Stimulated activated memory B cell treated with anti-CD40 and anti-IgM and Interleukin-4, amounts not matched to agents 10 μg/mL and 1 μg/mL and 100 μg/mL, for 72 hours (primary cell): ENCODE data around the gene PSTPIP1.

ENCODE experiments used
- ATAC-seq: fragments of 150-1000 bp; cut with Tn5 transposase; 2 replicates; pipeline ENCODE4 v1.10.0; 2021
- H3K27ac Mint-ChIP-seq: one replicate; pipeline ENCODE4 v1.8.0; 2022; ENCODE audit warnings: mild to moderate bottlenecking, mixed read lengths
- H3K27me3 Mint-ChIP-seq: one replicate; pipeline ENCODE4 v1.8.0; 2022; ENCODE audit warnings: mixed read lengths
- H3K36me3 Mint-ChIP-seq: one replicate; pipeline ENCODE4 v1.8.0; 2022; ENCODE audit warnings: mixed read lengths
- H3K4me1 Mint-ChIP-seq: one replicate; pipeline ENCODE4 v1.8.0; 2022; ENCODE audit warnings: mixed read lengths
- H3K4me3 Mint-ChIP-seq: one replicate; pipeline ENCODE4 v1.8.0; 2022; ENCODE audit warnings: mild to moderate bottlenecking, moderate library complexity, mixed read lengths
- H3K9me3 Mint-ChIP-seq: one replicate; pipeline ENCODE4 v1.8.0; 2022; ENCODE audit warnings: mixed read lengths

PSTPIP1 gene

DNA sequence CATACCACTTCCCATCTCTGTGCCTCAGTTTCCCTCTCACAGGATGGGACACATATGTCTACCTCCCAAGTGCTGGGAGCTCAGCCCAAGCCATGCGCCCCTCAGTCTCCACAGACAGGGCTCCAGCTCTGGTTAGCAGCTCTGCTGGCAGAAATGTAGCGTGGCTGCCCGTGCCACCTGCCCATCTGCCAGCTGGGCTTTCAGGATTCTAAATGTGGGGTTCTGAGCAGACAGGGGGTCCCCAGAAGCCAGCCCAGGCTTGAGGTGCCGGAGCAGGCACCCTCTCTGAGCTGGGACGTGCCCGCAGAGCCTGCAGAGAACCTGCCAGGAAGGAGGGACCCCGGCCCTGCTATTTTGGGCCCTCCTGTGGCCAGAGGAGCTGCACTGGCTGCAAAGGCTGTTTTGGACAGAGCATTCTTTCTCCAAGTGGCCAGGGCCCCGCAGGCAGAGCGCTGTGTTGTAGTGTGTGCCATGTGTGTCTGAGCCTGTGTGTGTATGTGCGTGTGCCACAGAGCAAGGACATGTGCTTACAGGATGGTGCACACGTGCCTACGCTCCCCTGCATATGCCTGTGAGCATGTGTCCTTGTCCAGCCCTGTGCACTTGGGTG, 31.7 kb downstream of the PSTPIP1 start:
- Mint-ChIP-seq H3K4me1 (peaks cover 50% of the 10 kb centered on the region), H3K36me3 (peaks cover 12% of the 10 kb centered on the region), H3K9me3 (no peaks in the 10 kb centered on the region), H3K4me3 (no peak overlapping the region), H3K27me3 (no peaks in the 10 kb centered on the region), H3K27ac (no peak overlapping the region)
- ATAC-seq = no peak

DNA sequence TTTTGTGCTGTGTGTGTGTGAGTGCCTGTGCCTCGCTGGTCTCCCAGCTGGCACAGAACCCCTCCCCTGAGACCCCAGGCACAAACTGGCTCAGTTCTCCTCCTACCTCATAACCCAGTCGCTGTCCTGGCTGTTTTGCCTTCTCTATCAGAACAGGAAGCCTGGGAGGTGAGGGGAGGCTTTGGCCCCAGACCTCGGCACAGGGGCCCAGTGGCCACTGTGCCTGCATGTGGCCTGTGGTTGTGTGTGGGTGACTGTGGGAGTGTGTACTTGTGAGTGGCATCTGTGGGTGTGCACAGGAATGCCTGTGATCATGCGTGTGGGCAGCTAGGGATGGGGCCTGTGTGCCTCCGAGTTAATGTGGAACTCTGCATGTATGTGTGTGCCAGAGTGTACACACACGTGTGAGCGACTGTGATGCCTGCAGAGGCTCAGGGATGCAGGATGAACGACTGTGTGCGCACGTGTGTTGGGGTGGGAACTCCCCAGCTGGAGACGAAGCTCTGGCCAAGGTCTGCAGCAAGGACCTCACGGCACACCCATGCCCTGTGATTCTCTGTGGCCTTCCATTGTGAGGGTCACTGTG, 32.3 kb downstream of the PSTPIP1 start:
- Mint-ChIP-seq H3K36me3 (peaks cover 9% of the 10 kb centered on the region), H3K4me1 (peaks cover 48% of the 10 kb centered on the region), H3K27ac (no peak overlapping the region), H3K27me3 (no peaks in the 10 kb centered on the region), H3K4me3 (no peak overlapping the region), H3K9me3 (no peaks in the 10 kb centered on the region)
- no peak for ATAC-seq

DNA sequence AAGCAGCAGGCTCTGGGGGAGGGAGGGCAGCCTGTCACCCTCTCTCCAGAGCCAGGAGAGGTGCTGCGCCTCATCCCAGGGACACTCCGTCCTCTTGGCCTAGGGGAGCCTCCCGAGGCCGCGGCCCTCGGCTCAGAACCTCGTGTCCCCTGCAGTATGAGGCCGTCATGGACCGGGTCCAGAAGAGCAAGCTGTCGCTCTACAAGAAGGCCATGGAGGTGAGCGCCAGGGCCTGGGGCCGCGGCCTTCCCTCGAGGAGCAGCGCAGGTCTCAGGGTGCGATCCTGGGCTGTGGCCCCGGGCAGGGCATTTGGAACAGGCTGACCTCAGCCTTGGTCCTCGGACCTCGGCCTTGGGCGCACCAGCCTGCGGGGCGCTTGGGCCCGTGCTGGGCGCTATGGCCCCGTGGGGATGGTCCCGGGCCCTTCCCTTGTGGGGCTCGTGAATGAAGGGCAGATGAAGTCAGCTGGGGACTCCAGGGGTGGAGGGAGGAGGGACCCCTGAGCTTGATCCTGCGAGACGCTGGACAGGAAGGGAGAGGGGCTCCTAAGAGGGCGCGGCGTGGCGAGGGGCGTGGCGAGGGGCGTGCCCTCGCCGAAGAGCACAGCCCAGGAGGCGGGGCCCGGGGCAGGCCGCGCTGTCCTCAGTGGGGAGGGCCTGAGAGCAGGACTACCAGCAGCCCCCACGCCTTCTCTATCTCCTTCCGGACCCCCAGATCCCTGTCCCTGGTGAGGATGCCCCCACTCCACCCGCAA, 32.9 kb downstream of the PSTPIP1 start:
- H3K27ac Mint-ChIP-seq = peak overlapping the region; percentile 22
- H3K36me3 Mint-ChIP-seq = peaks cover 2% of the 10 kb centered on the region
- H3K4me1 Mint-ChIP-seq = peaks cover 44% of the 10 kb centered on the region
- H3K4me3 Mint-ChIP-seq = no peak overlapping the region
- H3K9me3 Mint-ChIP-seq = no peaks in the 10 kb centered on the region
- no peak for ATAC-seq
- no peaks in the 10 kb centered on the region for H3K27me3 Mint-ChIP-seq

- Mint-ChIP-seq H3K27ac (peak overlapping the region; percentile 22), H3K4me3 (no peak overlapping the region), H3K36me3 (no peaks in the 10 kb centered on the region), H3K27me3 (no peaks in the 10 kb centered on the region), H3K9me3 (no peaks in the 10 kb centered on the region), H3K4me1 (peaks cover 37% of the 10 kb centered on the region)
- ATAC-seq = no peak
Measured at GRCh38 chr15:77028451-77029165, 33.7 kb downstream of the PSTPIP1 start.

GRCh38 chr15:77029166-77030047, 34.5 kb downstream of the PSTPIP1 start:
- peaks cover 32% of the 10 kb centered on the region for H3K4me1 Mint-ChIP-seq
- H3K27ac Mint-ChIP-seq = no peak overlapping the region
- ATAC-seq = no peak
- no peaks in the 10 kb centered on the region for H3K36me3 Mint-ChIP-seq
- no peak overlapping the region for H3K4me3 Mint-ChIP-seq
- no peaks in the 10 kb centered on the region for H3K27me3 Mint-ChIP-seq
- no peaks in the 10 kb centered on the region for H3K9me3 Mint-ChIP-seq

GRCh38 chr15:77030048-77030927, 35.4 kb downstream of the PSTPIP1 start:
- Mint-ChIP-seq H3K4me1 (peaks cover 35% of the 10 kb centered on the region), H3K4me3 (no peak overlapping the region), H3K36me3 (no peaks in the 10 kb centered on the region), H3K27ac (no peak overlapping the region), H3K27me3 (no peaks in the 10 kb centered on the region), H3K9me3 (no peaks in the 10 kb centered on the region)
- ATAC-seq = no peak

- H3K36me3 Mint-ChIP-seq = peaks cover 1% of the 10 kb centered on the region
- H3K4me1 Mint-ChIP-seq = peaks cover 33% of the 10 kb centered on the region
- ATAC-seq = no peak
- no peaks in the 10 kb centered on the region for H3K27me3 Mint-ChIP-seq
- H3K27ac Mint-ChIP-seq = peak overlapping the region; percentile 80
- no peaks in the 10 kb centered on the region for H3K9me3 Mint-ChIP-seq
- no peak overlapping the region for H3K4me3 Mint-ChIP-seq
Measured at GRCh38 chr15:77030928-77031375, 36.0 kb downstream of the PSTPIP1 start.

DNA sequence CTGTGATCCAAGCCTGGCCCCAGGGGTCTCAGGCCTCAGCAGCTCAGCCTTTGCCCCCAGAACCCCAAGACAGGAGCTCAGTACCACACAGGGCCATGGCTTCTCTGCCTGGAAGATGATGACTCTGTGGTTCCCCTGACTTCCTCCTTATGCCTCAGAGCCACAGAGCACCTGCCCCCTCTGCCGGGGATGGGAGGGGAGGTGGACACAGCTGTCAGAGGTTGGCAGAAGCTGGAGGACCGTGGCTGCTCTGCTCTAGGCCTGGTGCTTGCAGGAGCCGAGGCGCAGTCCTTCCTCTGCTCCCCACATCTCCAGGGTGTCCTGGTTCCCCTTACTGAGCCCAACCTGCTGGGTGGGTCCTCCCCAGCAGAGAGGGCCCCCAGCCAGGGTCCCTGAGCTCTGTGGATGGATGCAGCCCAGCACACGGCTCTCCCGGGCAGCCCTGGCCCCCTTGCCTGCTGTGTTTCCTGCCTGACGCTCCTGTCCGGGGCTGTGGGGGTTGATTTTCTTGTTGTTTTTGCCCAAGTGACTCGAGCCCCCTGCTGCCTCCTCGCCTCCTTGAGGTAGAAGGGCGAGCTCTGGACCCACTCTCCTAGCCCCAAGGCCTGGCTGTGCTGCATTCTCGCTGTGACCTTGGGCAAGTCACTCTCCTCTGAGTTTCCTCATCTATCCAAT, 36.6 kb downstream of the PSTPIP1 start:
- H3K9me3 Mint-ChIP-seq = no peaks in the 10 kb centered on the region
- peak overlapping the region; percentile 80 for H3K27ac Mint-ChIP-seq
- no peak overlapping the region for H3K4me3 Mint-ChIP-seq
- H3K36me3 Mint-ChIP-seq = peaks cover 7% of the 10 kb centered on the region
- ATAC-seq = peak; percentile 86
- peaks cover 33% of the 10 kb centered on the region for H3K4me1 Mint-ChIP-seq
- H3K27me3 Mint-ChIP-seq = no peaks in the 10 kb centered on the region

DNA sequence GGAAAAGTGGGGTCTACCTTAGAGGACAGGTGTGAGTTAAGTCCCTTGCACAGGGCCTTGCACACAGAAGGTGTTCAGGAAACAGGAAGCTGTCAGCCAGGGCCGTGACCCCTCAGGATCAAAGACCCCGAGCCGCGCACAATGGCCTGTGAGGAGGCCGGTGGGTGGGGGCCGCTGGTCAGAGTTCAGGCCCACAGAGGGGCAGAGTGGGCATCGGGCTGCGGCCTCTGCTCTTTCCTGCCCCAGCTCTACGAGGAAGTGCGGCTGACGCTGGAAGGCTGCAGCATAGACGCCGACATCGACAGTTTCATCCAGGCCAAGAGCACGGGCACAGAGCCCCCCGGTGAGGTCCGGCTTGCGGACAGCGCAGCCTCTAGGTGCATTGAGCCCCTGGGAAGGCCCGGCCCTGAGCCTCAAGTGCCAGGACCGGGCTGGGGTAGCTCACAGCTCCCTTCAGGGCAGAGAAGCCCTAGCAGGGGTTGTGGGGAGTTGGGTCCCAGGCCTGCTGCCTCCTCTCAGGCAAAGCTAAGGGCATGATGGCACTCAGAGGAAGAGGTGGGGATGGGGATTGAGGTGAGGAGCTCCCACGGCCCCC, 37.2 kb downstream of the PSTPIP1 start:
- no peak for ATAC-seq
- H3K36me3 Mint-ChIP-seq = peaks cover 13% of the 10 kb centered on the region
- no peak overlapping the region for H3K4me3 Mint-ChIP-seq
- H3K9me3 Mint-ChIP-seq = no peaks in the 10 kb centered on the region
- no peaks in the 10 kb centered on the region for H3K27me3 Mint-ChIP-seq
- H3K4me1 Mint-ChIP-seq = peaks cover 36% of the 10 kb centered on the region
- H3K27ac Mint-ChIP-seq = peak overlapping the region; percentile 80

DNA sequence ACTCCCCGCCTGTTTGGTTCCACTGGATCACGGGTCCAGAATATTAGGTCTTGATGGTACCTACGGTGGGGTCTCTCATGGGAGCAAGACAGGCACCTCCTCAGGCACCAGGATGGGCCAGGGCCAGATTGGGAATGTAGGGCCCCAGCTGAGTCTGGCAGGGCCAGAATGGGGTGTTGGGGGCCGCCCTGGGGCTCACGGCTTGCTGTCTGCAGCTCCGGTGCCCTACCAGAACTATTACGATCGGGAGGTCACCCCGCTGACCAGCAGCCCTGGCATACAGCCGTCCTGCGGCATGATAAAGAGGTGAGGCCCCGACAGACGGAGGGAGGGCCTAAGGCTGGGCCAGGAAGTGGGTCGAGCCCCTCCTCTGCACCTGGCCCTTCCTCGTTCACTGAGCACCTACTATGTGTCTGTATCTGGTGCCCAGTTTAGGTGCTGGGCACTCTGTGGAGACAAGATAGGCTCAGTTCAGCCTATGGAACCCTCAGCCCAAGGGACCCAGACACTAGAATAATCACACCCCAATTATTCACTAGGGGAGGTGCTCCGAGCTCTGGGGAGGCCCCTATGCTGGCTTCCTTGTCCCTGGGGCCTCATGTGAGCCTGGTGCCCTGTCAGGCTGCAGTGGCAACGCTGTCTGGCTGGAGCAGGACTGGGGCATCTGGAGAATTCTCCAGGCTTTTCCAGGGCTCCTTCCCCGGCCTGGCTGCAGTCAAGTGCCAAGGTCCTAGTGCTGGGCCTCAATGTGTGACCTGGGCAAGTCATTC, 37.9 kb downstream of the PSTPIP1 start:
- peaks cover 20% of the 10 kb centered on the region for H3K36me3 Mint-ChIP-seq
- H3K27me3 Mint-ChIP-seq = no peaks in the 10 kb centered on the region
- H3K9me3 Mint-ChIP-seq = no peaks in the 10 kb centered on the region
- no peak overlapping the region for H3K4me3 Mint-ChIP-seq
- no peak for ATAC-seq
- H3K4me1 Mint-ChIP-seq = peaks cover 43% of the 10 kb centered on the region
- H3K27ac Mint-ChIP-seq = no peak overlapping the region

DNA sequence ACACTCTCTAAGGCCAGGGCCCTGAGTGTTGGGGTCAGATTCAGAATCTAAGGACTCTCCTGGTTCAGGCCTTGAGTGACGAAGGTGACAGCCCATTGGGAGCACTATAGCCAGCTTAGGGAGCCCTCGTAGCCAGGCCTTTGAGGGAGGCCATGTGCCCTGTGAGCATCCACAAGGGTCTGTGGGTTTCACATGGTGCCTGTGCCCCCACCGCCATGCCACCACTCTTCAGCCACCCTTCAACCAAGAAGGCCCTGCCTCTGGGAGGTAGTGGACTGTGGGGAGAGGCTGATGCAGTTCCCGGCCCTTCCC, 38.4 kb downstream of the PSTPIP1 start:
- Mint-ChIP-seq H3K27me3 (no peaks in the 10 kb centered on the region), H3K4me3 (no peak overlapping the region), H3K9me3 (no peaks in the 10 kb centered on the region), H3K36me3 (peaks cover 22% of the 10 kb centered on the region), H3K4me1 (peaks cover 45% of the 10 kb centered on the region), H3K27ac (no peak overlapping the region)
- no peak for ATAC-seq

DNA sequence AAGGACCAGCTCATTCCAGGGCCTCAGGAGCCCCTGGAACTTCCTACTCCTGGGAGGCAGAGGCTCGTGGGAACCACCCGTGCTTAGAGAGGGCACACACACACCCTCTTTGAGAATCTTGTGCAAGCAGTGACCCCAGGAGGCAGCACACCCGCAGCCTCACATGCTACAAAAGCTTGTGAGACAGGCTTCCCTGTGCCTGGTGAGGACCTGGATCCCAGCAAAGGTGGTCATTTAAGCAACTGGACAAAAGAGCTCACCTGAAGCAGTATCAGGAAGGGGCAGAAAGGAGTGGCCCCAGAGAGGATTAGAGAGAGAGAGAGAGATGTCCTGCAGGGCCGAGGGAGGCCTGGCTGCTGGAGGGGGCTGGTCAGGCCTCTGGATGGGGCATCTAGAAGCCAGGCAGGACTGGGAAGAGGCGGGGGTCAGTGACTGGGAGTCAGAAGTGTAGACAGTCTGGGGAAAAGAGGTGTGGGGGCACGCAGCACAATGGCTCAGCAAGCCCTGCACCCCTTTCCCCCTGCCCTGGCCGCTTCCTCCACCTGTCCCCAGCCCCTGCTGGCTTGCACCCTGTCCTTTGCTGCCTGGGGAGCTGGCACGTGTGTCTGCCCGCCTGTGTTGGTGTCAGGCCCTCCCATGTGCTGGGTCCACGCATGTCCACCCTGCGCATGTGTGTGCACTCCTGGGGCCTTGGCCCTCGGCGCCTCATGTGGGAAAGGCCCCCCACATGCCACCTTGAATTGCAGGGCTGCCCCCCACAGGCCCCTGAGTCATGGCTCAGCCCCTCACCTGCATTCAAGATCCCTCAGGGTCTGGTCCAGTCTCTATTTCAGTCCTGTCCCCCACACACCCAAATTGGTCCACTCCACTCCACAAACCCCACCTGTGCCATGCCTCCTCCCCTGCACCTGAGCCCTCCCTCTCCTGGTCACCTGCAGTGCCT, 39.1 kb downstream of the PSTPIP1 start:
- Mint-ChIP-seq H3K36me3 (peaks cover 22% of the 10 kb centered on the region), H3K4me1 (peaks cover 45% of the 10 kb centered on the region), H3K9me3 (no peaks in the 10 kb centered on the region), H3K27me3 (no peaks in the 10 kb centered on the region), H3K27ac (peak overlapping the region; percentile 31), H3K4me3 (no peak overlapping the region)
- ATAC-seq = no peak
